ENCODE measurements around the gene HMCN2.

- TF ChIP-seq CTCF (IDR thresholded peaks at IDR 0.05; ENCODE audit: low read length) (no peak), EZH2 (optimal IDR thresholded peaks at IDR 0.05; ENCODE audit: low read depth, low read length) (no peak), EZH2phosphoT487 (IDR thresholded peaks at IDR 0.05; ENCODE audit: low read length) (no peak)
Measured at GRCh38 chr9:130267930-130268329, 2.4 kb downstream of the HMCN2 start.
